GM18502 (cell line): ENCODE data around the gene TBL1X.

Experiments
- ATAC-seq: cut with Tn5 transposase; IDR thresholded peaks from one replicate; pipeline ENCODE4 v1.9.1; 2021; ENCODE audit warnings: mild to moderate bottlenecking; ENCODE audit not compliant: unreplicated experiment, poor library complexity

The TBL1X gene

GRCh38 chrX:9687899-9688298 is 223.0 kb downstream of the TBL1X start:
- ATAC-seq: no peak

- no peak for ATAC-seq
Observed at GRCh38 chrX:9688833-9689232, 224.0 kb downstream of the TBL1X start.

- ATAC-seq: no peak
Observed at GRCh38 chrX:9690046-9690445, 225.2 kb downstream of the TBL1X start.

- no peak for ATAC-seq
Observed at GRCh38 chrX:9693307-9694001, 228.6 kb downstream of the TBL1X start.

- no peak for ATAC-seq
Observed at GRCh38 chrX:9698576-9698975, 233.7 kb downstream of the TBL1X start.

GRCh38 chrX:9700555-9700954 is 235.7 kb downstream of the TBL1X start:
- no peak for ATAC-seq

- ATAC-seq: no peak
Observed at GRCh38 chrX:9701790-9702189, 236.9 kb downstream of the TBL1X start.

- ATAC-seq: no peak
Observed at GRCh38 chrX:9703406-9703805, 238.5 kb downstream of the TBL1X start.

- no peak for ATAC-seq
Observed at GRCh38 chrX:9704876-9705465, 240.1 kb downstream of the TBL1X start.

GRCh38 chrX:9706421-9706820 is 241.6 kb downstream of the TBL1X start:
- no peak for ATAC-seq

GRCh38 chrX:9707306-9708033 is 242.6 kb downstream of the TBL1X start:
- ATAC-seq: no peak

- ATAC-seq: no peak
Observed at GRCh38 chrX:9708086-9708485, 243.2 kb downstream of the TBL1X start.

- peak; percentile 80 for ATAC-seq
Observed at GRCh38 chrX:9708923-9709553, 244.2 kb downstream of the TBL1X start.

GRCh38 chrX:9710332-9710731 is 245.5 kb downstream of the TBL1X start:
- ATAC-seq: no peak

- no peak for ATAC-seq
Observed at GRCh38 chrX:9717376-9717775, 252.5 kb downstream of the TBL1X start.

- ATAC-seq: no peak
Observed at GRCh38 chrX:9724711-9725110, 259.9 kb downstream of the TBL1X start.

- no peak for ATAC-seq
Observed at GRCh38 chrX:9728261-9728660, 263.4 kb downstream of the TBL1X start.

- no peak for ATAC-seq
Observed at GRCh38 chrX:9729171-9729885, 264.5 kb downstream of the TBL1X start.

- ATAC-seq: no peak
Observed at GRCh38 chrX:9730078-9730477, 265.2 kb downstream of the TBL1X start.

- ATAC-seq: peak; percentile 66
Observed at GRCh38 chrX:9730752-9731151, 265.9 kb downstream of the TBL1X start.
